GM21528 (cell line): ENCODE measurements around the gene ZNF732.
"Not testable (repeated sequence)": the region's sequence is repeated elsewhere in the genome, so short reads cannot be mapped to it uniquely, and the experiment has no call there.

Source experiments
- ATAC-seq: cut with Tn5 transposase; IDR thresholded peaks from one replicate; pipeline ENCODE4 v1.9.1; 2021; ENCODE audit warnings: mild to moderate bottlenecking, moderate library complexity; ENCODE audit not compliant: unreplicated experiment, low FRiP score

ZNF732 gene

DNA sequence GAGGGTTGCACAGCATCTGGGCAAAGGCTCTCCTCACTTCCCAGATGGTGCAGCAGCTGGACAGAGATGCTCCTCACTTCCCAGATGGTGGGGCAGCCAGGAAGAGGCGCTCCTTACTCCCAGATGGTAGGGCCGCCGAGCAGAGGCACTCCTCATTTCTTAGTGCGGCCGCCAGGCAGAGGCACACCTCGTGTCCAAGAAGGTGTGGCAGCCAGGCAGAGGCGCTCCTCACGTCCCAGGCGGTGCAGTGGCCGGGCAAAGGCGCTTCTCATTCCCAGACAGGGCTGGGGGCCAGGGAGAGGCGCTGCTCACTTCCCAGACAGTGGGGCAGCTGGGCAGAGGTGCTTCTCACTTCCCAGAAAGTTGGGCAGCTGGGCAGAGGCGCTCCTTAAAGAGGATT is 48.8 kb downstream of the ZNF732 start:
- ATAC-seq: no peak

DNA sequence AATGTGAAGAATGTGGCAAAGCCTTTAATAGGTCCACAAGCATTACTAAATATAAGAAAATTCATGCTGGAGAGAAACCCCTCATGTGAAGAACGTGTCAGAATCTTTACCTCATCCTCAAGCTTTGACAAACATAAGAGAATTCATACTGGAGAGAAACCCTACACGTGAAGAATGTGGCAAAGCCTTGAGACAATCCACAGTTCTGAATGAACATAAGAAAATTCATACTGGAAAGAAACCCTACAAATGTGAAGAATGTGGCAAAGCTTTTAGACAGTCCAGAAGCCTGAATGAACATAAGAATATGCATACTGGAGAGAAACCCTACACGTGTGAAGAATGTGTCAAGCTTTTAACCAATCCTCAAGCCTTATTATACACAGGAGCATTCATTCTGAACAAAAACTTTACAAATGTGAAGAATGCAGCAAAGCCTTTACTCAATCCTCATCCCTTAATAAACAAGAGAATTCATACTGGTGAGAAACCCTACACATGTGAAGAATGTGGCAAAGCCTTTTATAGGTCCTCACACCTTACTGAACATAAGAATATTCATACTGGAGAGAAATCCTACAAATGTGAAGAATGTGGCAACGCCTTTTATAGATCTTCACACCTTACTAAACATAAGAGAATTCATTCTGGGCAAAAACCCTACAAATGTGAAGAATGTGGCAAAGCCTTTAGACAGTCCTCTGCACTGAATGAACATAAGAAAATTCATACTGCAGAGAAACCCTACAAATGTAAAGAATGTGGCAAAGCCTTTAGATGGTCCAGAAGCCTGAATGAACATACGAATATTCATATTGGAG is 51.1 kb downstream of the ZNF732 start:
- no peak for ATAC-seq

DNA sequence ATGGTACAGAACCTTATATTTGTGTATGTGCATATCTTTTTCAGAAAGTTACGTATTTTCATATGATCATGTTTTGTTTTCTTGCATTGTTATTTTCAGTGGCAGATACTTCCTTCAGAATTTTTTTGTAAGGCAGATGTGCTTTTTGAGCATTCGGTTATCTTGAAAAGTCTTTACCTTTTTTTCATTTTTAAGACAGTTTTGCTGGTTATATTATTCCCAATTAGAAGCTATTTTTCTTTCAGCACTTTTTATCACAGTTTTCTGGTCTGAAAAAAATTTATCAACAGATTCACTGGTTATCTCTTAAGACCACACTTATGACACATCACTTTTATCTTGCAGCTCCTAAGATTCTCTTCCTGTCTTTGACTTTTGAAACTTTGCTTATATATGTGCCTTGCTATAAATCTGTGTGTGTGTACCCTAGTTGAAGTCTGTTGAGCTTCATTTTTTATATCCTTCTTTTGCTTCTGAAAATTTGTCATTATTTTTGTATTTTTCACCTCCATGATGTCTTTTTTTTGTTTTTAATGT is 53.1 kb downstream of the ZNF732 start:
- no peak for ATAC-seq

DNA sequence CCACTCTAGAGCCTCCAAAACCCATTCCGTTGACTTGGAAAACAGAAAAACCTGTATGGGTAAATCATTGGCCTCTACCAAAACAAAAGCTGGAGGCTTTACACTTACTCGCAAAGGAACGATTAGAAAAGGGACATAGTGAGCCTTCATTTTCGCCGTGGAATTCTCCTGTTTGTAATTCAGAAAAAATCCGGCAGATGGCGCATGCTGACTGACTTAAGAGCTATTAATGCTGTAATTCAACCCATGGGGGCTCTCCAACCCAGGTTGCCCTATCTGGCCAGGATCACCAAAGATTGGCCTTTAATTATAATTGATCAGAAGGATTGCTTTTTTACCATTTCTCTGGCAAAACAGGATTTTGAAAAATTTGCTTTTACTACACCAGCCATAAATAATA is 60.8 kb downstream of the ZNF732 start:
- no peak for ATAC-seq

DNA sequence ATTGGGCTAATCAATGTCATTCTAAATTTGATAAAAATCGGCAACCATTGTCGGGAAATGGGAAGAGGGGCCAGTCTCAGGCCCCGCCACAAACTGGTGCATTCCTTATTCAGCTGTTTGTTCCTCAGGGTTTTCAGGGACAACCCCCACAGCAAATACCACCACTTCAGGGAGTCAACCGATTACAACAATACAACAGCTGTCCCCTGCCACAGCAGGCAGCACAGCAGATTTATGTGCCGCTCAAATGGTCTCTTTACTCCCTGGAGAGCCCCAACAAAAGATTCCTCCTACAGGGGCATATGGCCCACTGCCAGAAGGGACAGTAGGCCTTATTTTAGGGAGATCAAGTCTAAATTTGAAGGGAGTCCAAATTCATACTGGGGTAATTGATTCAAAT is 61.8 kb downstream of the ZNF732 start:
- no peak for ATAC-seq

DNA sequence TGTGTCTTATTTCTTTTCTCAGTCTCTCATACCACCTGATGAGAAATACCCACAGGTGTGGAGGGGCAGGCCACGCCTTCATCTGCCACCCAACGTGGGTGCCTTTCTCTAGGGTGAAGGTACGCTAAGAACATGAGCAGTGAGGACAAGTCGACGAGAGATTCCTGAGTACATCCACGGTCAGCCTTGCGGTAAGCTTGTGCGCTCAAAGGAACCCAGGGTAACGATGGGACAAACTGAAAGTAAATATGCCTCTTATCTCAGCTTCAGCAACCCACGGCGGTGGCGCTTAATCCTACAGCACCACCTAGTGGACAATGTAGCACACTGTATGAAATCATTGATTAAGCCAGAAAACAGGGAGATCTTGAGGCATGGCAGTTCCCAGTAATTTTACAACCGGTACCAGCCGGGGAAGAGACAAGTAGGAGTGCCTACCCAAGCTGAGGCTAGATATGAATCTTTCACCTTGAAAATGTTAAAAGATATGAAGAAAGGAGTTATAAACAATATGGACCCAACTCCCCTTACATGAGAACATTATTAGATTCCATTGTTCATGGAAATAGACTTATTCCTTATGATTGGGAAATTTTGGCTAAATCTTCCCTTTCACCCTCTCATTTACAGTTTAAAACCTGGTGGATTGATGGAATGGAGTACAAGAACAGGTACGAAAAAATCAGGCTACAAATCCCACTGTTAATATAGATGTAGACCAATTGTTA is 63.0 kb downstream of the ZNF732 start:
- no peak for ATAC-seq

DNA sequence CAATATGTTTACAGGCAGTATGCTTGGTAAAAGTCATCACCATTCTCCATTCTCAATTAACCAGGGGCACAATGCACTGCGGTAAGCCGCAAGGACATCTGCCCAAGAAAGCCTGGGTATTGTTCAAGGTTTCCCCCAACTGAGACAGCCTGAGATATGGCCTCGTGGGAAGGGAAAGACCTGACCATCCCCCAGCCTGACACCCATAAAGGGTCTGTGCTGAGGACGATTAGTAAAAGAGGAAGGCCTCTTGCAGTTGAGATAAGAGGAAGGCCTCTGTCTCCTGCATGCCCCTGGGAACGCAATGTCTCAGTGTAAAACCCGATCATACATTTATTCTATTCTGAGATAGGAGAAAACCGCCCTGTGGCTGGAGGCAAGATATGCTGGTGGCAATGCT is 63.9 kb downstream of the ZNF732 start:
- ATAC-seq: not testable (repeated sequence)

DNA sequence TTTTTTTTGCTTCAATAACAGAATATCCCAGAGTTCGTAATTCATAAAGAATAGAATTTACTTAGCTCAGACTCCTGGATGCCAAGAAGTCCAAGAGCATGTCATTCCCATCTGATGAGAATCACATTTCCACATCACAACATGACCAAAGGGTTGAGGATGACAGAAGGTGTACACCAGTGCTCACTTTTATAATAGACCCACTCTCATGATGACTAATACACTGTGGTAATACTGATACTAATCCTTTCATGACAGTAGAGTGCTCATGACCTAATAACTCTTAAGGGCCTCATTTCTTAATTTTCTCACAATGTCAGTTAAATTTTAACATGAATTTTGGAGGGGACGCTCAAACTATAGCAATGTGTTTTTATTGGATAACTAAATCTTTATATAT is 69.2 kb downstream of the ZNF732 start:
- no peak for ATAC-seq

DNA sequence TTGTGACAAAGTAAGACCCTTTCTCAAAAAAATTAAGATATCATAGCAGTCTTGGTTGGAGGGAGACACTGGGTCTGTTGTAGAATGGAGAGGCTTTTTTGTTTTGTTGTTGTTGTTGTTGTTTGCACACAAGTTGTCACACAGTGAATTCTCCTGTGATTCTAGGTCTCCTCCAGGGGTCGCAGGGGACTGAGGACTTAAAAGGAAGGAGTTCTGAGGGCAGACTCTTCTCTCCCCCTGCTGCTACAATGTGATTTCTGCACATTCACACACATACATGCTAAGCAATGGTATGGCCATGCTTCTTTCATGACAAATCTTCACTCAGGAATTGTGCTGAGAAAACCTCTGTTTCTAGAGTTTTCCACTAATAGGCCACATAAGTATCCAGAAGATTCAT is 71.1 kb downstream of the ZNF732 start:
- no peak for ATAC-seq

DNA sequence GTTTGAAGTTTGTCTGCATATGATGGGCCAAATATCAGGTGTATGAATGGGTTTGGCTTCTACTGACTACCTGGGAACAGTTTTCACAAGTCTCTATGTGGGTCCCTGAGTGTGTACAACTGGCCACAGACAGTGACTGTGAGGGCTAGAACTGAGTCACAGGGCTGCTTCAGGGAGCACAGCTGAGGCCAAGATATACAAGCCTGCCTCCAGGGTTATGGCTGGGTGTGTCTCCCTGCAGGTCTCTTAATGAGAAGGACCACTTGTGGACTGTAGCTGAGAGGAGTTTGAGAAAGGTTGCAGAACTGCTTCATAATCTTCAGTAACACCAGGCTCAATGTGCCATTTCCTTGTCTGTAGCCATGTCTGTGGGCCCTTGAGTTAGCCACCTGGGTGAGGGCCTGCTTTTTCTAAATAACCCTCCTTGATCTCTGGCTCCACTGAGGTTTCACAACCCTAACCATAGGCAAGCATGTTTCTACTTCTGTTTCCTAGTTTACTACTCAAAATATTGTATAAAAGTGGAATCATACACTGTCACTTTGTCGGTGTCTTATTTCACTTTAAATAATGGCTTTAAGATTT is 81.3 kb downstream of the ZNF732 start:
- no peak for ATAC-seq
